ENCODE data around the gene CCL20. TPM values are rescaled to one million over a fixed set of nuclear protein-coding genes. Genes with fewer than 3 reads are reported as not detected.

CCL20 gene
- total and polyA plus RNA-seq, 2 of the 13 experiments (the other 11 are each of a cell fraction or from before 2014, with no cell fraction given) = 223 to 903 TPM

DNA sequence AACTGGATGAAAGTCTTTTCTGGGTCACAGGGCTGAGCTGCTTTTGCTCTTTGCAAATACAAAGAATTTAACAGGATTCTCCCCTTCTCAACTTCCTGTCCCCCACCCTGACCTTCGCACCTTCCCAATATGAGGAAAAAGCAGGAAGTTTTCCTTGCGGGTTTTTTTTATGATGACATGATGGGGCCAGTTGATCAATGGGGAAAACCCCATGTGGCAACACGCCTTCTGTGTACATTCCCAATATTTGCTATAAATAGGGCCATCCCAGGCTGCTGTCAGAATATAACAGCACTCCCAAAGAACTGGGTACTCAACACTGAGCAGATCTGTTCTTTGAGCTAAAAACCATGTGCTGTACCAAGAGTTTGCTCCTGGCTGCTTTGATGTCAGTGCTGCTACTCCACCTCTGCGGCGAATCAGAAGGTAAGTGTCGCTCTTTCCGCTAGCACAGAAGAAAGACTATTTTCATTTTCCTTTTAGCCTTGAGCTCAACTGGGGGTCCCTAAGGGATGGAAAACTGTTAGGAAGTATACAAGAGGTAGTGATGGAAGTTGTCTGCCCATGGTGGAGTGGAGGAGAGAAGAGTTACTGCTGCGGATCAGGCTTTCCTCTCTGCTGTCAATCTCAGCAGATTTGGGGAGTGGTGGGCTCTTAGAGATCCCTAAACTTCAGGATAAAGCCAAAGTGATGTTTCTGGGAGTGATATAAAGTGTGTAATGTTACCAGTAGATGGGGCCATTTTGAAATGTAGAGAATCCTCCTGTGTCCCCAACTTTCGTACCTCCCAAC lies at the start of gene CCL20 (continued):
- TF ChIP-seq CBFB (CRISPR knock-in tag; IDR thresholded peaks at IDR 0.05) (peak; percentile 77; the same call in 1 of the 2 replicates), SP5 (CRISPR knock-in tag; IDR thresholded peaks at IDR 0.05; ENCODE audit: borderline replicate concordance, low read depth) (peak; percentile 93), ELF4 (CRISPR knock-in tag; IDR thresholded peaks at IDR 0.05; ENCODE audit: borderline replicate concordance) (peak; percentile 98), ZIK1 (CRISPR knock-in tag; IDR thresholded peaks at IDR 0.05; ENCODE audit: borderline replicate concordance, low read depth) (no peak), ZNF589 (CRISPR knock-in tag; conservative IDR thresholded peaks at IDR 0.05) (peak; percentile 18; the same call in 1 of the 2 replicates), ASH2L (IDR thresholded peaks at IDR 0.05; ENCODE audit: insufficient read length, low read depth, low read length) (peak; percentile 99), TARDBP (CRISPR knock-in tag; IDR thresholded peaks at IDR 0.05) (peak; percentile 84), FOXC1 (CRISPR knock-in tag; IDR thresholded peaks at IDR 0.05; ENCODE audit: borderline replicate concordance) (peak; percentile 91; the same call in 1 of the 2 replicates), ZSCAN9 (CRISPR knock-in tag; IDR thresholded peaks at IDR 0.05; ENCODE audit: borderline replicate concordance) (no peak; the same call in 1 of the 2 replicates), PRPF4 (IDR thresholded peaks at IDR 0.05; ENCODE audit: low read depth, low read length, poor library complexity, severe bottlenecking) (no peak), CENPBD1 (CRISPR knock-in tag; IDR thresholded peaks at IDR 0.05; ENCODE audit: borderline replicate concordance, low read depth) (peak; percentile 64; the same call in 1 of the 2 replicates), KDM5B (CRISPR knock-in tag; IDR thresholded peaks at IDR 0.05; ENCODE audit: borderline replicate concordance) (no peak), ATF1 (CRISPR knock-in tag; IDR thresholded peaks at IDR 0.05) (peak; percentile 88; the same call in 1 of the 2 replicates), NCOA1 (CRISPR knock-in tag; IDR thresholded peaks at IDR 0.05) (peak; percentile 99), ZNF616 (CRISPR knock-in tag; IDR thresholded peaks at IDR 0.05; ENCODE audit: low read depth) (0 out of 2 replicates have a peak, but pooled peaks have one; percentile 77), DRAP1 (CRISPR knock-in tag; IDR thresholded peaks at IDR 0.05) (peak; percentile 94), ZFP62 (CRISPR knock-in tag; IDR thresholded peaks at IDR 0.05) (no peak), JARID2 (CRISPR knock-in tag; IDR thresholded peaks at IDR 0.05; ENCODE audit: insufficient replicate concordance) (no peak), ATM (IDR thresholded peaks at IDR 0.05; ENCODE audit: borderline replicate concordance) (no peak), SAP130 (CRISPR knock-in tag; IDR thresholded peaks at IDR 0.05; ENCODE audit: low read depth) (peak; percentile 93)
- TF ChIP-seq, protein P1, sequence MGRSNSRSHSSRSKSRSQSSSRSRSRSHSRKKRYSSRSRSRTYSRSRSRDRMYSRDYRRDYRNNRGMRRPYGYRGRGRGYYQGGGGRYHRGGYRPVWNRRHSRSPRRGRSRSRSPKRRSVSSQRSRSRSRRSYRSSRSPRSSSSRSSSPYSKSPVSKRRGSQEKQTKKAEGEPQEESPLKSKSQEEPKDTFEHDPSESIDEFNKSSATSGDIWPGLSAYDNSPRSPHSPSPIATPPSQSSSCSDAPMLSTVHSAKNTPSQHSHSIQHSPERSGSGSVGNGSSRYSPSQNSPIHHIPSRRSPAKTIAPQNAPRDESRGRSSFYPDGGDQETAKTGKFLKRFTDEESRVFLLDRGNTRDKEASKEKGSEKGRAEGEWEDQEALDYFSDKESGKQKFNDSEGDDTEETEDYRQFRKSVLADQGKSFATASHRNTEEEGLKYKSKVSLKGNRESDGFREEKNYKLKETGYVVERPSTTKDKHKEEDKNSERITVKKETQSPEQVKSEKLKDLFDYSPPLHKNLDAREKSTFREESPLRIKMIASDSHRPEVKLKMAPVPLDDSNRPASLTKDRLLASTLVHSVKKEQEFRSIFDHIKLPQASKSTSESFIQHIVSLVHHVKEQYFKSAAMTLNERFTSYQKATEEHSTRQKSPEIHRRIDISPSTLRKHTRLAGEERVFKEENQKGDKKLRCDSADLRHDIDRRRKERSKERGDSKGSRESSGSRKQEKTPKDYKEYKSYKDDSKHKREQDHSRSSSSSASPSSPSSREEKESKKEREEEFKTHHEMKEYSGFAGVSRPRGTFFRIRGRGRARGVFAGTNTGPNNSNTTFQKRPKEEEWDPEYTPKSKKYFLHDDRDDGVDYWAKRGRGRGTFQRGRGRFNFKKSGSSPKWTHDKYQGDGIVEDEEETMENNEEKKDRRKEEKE (IDR thresholded peaks at IDR 0.05) = no peak
- TF ChIP-seq, protein P2, sequence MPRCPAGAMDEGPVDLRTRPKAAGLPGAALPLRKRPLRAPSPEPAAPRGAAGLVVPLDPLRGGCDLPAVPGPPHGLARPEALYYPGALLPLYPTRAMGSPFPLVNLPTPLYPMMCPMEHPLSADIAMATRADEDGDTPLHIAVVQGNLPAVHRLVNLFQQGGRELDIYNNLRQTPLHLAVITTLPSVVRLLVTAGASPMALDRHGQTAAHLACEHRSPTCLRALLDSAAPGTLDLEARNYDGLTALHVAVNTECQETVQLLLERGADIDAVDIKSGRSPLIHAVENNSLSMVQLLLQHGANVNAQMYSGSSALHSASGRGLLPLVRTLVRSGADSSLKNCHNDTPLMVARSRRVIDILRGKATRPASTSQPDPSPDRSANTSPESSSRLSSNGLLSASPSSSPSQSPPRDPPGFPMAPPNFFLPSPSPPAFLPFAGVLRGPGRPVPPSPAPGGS (CRISPR knock-in tag; IDR thresholded peaks at IDR 0.05) = peak; percentile 100
- TF ChIP-seq, protein P3, sequence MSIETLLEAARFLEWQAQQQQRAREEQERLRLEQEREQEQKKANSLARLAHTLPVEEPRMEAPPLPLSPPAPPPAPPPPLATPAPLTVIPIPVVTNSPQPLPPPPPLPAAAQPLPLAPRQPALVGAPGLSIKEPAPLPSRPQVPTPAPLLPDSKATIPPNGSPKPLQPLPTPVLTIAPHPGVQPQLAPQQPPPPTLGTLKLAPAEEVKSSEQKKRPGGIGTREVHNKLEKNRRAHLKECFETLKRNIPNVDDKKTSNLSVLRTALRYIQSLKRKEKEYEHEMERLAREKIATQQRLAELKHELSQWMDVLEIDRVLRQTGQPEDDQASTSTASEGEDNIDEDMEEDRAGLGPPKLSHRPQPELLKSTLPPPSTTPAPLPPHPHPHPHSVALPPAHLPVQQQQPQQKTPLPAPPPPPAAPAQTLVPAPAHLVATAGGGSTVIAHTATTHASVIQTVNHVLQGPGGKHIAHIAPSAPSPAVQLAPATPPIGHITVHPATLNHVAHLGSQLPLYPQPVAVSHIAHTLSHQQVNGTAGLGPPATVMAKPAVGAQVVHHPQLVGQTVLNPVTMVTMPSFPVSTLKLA (IDR thresholded peaks at IDR 0.05) = peak; percentile 86
